ENCODE measurements around the gene A1BG.
A peak's percentile ranks its signal among the peaks of the same experiment; 100 is the strongest.

The A1BG gene, protein sequence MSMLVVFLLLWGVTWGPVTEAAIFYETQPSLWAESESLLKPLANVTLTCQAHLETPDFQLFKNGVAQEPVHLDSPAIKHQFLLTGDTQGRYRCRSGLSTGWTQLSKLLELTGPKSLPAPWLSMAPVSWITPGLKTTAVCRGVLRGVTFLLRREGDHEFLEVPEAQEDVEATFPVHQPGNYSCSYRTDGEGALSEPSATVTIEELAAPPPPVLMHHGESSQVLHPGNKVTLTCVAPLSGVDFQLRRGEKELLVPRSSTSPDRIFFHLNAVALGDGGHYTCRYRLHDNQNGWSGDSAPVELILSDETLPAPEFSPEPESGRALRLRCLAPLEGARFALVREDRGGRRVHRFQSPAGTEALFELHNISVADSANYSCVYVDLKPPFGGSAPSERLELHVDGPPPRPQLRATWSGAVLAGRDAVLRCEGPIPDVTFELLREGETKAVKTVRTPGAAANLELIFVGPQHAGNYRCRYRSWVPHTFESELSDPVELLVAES

DNA sequence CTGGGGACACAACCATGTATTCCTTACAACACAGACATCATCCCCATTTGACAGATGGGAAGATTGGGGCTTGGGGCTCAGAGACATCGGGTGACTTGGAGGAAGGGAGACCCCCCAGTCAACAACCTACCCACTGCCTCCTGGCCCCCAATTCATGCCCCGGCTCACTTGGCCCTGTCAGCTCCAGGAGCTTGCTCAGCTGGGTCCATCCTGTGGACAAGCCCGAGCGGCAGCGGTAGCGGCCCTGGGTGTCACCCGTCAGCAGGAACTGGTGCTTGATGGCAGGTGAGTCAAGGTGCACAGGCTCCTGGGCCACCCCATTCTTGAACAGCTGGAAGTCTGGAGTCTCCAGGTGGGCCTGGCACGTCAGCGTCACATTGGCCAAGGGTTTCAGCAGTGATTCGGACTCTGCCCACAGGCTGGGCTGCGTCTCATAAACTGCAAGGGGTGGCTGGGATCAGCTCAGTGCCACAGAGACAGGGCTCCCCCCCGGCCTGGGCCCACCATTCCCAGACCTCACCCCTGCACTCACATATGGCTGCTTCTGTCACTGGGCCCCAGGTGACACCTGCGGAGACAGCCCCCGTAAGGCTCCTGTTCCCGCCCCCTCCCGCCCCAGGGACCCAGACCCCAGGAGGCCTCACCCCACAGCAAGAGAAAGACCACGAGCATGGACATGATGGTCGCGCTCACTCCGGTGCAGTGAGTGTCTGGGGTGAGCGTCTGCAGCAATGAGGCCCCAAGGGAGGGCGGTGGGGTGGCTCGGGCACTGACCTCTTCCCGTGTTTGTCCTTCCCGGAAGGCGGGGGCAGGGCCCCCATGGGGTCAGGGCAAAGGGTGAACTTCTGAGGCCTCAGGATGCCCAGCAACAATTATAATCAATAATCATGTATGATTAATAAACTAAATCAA, at the start of gene A1BG:
Gene A1BG, minus strand, starts transcription at position 733 of the 912 bp plus-strand sequence. Its CDS starts 55 bp downstream, at position 678.
- no peak within 1 kb of the TSS for H3K4me3 ChIP-seq (ENCODE audit: low read depth, low read length)
- no peak for DNase-seq (ENCODE audit: low read depth)
- TF ChIP-seq, protein P1, sequence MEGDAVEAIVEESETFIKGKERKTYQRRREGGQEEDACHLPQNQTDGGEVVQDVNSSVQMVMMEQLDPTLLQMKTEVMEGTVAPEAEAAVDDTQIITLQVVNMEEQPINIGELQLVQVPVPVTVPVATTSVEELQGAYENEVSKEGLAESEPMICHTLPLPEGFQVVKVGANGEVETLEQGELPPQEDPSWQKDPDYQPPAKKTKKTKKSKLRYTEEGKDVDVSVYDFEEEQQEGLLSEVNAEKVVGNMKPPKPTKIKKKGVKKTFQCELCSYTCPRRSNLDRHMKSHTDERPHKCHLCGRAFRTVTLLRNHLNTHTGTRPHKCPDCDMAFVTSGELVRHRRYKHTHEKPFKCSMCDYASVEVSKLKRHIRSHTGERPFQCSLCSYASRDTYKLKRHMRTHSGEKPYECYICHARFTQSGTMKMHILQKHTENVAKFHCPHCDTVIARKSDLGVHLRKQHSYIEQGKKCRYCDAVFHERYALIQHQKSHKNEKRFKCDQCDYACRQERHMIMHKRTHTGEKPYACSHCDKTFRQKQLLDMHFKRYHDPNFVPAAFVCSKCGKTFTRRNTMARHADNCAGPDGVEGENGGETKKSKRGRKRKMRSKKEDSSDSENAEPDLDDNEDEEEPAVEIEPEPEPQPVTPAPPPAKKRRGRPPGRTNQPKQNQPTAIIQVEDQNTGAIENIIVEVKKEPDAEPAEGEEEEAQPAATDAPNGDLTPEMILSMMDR (IDR thresholded peaks at IDR 0.05; ENCODE audit: low read depth, low read length, missing control alignments), result no peak

DNA sequence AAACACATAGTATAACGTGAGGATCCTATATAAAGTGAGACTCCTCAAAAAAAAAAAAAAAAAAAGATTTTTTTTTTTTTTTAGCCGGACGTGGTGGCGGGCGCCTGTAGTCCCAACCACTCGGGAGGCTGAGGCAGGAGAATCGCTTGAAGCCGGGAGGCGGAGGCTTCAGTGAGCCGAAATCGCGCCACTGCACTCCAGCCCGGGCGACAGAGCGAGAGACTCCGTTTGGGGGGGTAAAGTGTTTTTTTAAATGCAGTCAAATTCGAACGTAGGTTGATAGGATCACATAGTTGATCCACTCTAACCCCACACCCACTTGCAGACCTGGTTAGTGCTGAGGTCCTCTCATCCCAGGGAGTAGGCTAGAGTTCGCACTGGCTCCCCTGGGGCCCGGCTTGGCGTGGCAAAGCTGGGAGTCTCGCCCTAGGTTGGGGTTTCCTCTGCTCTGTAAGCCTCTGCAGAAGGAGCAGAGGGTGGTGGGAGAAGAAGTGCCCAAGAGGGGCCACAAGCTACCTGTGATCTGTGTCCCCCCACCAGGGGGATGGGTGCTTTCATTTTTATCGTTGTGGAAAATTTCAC, 48.6 kb upstream of the A1BG start:
- DNase-seq (ENCODE audit: low read depth), result no peak
- TF ChIP-seq, protein P1 (IDR thresholded peaks at IDR 0.05; ENCODE audit: low read depth, low read length, missing control alignments), result no peak
- peak overlapping the region; percentile 82 for H3K4me3 ChIP-seq (ENCODE audit: low read depth, low read length)

DNA sequence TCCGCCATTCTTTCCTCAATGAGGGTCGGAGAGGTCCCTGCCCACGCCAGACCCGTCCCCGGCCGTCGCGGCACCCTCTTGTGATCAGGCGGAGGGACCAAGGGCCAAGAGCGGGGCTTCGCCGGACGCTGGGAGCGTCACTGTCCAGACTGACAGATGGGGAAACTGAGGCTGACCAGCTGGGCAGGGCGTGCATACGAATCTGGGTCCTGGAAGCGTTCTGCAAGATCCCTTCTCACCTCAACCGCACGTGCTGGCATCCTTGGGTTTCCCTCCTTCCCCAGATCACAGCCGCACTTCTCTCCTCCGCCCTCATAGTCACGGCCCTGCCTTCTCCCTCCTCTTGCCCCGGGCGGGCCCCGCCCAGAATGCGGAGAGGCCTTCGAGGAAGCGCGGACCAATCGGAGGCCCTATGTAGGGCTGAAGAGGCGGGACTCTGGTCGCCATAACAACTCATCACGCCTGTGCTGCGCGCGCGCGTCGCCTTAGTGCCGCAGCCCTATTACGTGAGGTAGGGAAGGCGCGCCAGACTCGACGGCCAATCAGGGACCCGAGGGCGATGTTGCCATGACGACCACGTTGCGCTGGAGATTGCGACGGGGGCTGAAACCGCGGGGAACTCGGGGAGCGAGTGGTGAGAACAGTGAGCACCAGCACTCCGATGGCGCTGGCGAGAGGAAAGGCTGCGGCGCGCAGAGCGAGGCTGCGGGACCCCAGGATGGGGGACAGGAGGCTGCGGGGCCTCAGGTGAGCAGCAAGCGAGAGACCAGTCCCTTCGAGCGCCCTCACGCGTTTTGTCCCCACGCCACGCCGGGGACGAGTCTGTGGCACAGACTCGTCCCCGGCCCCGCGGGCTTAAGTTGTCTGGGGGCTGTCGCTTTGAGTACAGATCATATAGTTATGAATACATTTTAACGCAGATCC, 47.9 kb upstream of the A1BG start:
- TF ChIP-seq, protein P1 (IDR thresholded peaks at IDR 0.05; ENCODE audit: low read depth, low read length, missing control alignments), result peak; percentile 18
- peak; percentile 97 for DNase-seq (ENCODE audit: low read depth)
- H3K4me3 ChIP-seq (ENCODE audit: low read depth, low read length), result peak overlapping the region; percentile 82

DNA sequence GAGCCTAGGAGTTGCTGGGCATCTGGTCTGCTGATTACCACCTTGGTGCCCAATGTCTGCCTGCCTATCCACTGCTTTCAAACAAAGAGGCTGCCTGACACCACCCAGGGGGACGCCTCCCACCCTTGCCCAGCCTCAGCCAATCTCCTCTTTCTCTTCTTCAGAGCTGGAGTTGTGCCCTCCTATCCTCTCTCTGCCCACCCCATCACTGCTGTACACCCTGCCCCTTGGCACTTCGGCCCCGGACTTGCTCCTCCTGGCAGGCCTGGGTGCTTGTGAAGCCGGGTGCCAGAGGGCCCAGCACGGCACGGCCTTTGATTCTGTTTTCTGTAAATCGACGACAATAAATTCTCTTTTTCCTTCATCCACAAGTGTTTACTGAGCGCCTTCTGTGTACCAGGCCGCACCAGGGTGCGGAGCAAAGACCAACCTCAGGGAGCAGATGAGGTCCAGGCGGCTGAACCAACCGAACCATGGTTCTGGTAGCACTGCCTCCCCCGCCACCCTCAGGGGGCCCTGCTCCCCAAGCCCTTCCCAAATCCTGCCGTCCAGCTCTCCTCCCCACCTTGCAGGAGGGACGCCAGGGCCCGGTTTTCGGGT, 47.1 kb upstream of the A1BG start:
- H3K4me3 ChIP-seq (ENCODE audit: low read depth, low read length), result peak overlapping the region; percentile 59
- TF ChIP-seq, protein P1 (IDR thresholded peaks at IDR 0.05; ENCODE audit: low read depth, low read length, missing control alignments), result no peak
- DNase-seq (ENCODE audit: low read depth), result no peak

DNA sequence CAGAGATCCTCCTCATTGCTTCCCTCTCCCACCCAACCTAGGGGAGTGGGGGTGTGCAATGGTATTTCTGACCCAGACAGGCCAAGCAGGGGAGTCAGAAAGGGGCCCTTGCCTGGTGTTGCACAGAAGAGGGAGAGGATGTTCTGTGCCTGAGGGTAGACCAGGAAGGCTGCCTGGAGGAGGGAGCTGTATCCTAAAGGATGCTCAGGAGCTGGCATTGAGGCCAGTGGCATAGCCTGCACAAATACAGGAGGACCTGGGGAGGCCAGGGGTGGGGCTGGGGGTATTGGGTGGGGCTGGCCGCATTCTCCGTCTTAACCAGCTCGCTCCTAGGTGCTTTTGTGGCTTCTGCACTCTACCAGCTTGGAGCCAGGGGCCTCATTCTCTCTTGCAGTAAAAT, 46.6 kb upstream of the A1BG start:
- TF ChIP-seq, protein P1 (IDR thresholded peaks at IDR 0.05; ENCODE audit: low read depth, low read length, missing control alignments), result no peak
- DNase-seq (ENCODE audit: low read depth), result no peak
- no peak overlapping the region for H3K4me3 ChIP-seq (ENCODE audit: low read depth, low read length)
